K562 (cell line): ENCODE data around the gene GPATCH4. TPM values are rescaled to one million over a fixed set of nuclear protein-coding genes. Genes with fewer than 3 reads are reported as not detected.
A peak's percentile ranks its signal among the peaks of the same experiment; 100 is the strongest.

Experiments used
- BACH1 ChIP-seq: fragments of 200-800 bp; sonication (Bioruptor generic); IDR thresholded peaks from 2 replicates; pipeline ENCODE4 v1.6.1; 2016; ENCODE audit warnings: missing genetic modification characterization, missing compliant biosample characterization
- DDX20 ChIP-seq: fragments of 450-650 bp; IDR thresholded peaks from 2 replicates; pipeline ENCODE4 v1.6.1; 2016; ENCODE audit warnings: missing genetic modification characterization, low read depth, mild to moderate bottlenecking, missing compliant biosample characterization, moderate library complexity
- ETV6 ChIP-seq, 3 experiments: fragments of 150-350 bp in 1 of 3; sonication (generic) in 1 of 3; formaldehyde crosslinking in 1 of 3; IDR thresholded peaks; 2 replicates each; pipeline versions ENCODE4 v1.6.1 to v1.8.0; 2014 to 2022; ENCODE audit warnings: borderline replicate concordance in 2 of 3, low read depth in 2 of 3, antibody characterized with exemption in 1 of 3, low read length in 1 of 3, mild to moderate bottlenecking in 1 of 3, missing genetic modification reagents in 1 of 3
- GMEB1 ChIP-seq: fragments of 250-450 bp; sonication (Bioruptor Pico); IDR thresholded peaks from 2 replicates; pipeline ENCODE4 v1.4.0; 2020; ENCODE audit warnings: mild to moderate bottlenecking
- KAT7 ChIP-seq: sonication (generic); formaldehyde crosslinking; IDR thresholded peaks from 2 replicates; pipeline ENCODE4 v1.8.0; 2022; ENCODE audit warnings: missing genetic modification reagents, mild to moderate bottlenecking, borderline replicate concordance
- KAT8 ChIP-seq: fragments of 450-650 bp; IDR thresholded peaks from 2 replicates; pipeline ENCODE4 v1.6.1; 2016; ENCODE audit warnings: low read depth, mild to moderate bottlenecking
- MCM7 ChIP-seq, 2 experiments: fragments of 450-650 bp; IDR thresholded peaks; 2 replicates each; pipeline ENCODE4 v1.6.1; 2016 to 2018
- NFIX ChIP-seq: fragments of 250-450 bp; sonication (Bioruptor Pico); IDR thresholded peaks from 2 replicates; pipeline ENCODE4 v1.4.0; 2020; ENCODE audit warnings: low read depth, mild to moderate bottlenecking, moderate library complexity
- NR3C1 ChIP-seq: sonication (generic); formaldehyde crosslinking; IDR thresholded peaks from 2 replicates; pipeline ENCODE4 v1.8.1; 2022; ENCODE audit warnings: missing genetic modification reagents
- PCBP1 ChIP-seq: fragments of 200-400 bp; formaldehyde crosslinking; IDR thresholded peaks from 2 replicates; pipeline ENCODE4 v1.6.1; 2018; ENCODE audit warnings: mild to moderate bottlenecking, low read depth, low read length; ENCODE audit not compliant: poor library complexity, severe bottlenecking
- PURB ChIP-seq: sonication (generic); formaldehyde crosslinking; IDR thresholded peaks from 2 replicates; pipeline ENCODE4 v1.9.0; 2021; ENCODE audit warnings: low read depth, mild to moderate bottlenecking, missing genetic modification reagents
- SRSF3 ChIP-seq: fragments of 200-400 bp; formaldehyde crosslinking; IDR thresholded peaks from 2 replicates; pipeline ENCODE4 v1.6.1; 2016; ENCODE audit warnings: mild to moderate bottlenecking, low read length, moderate library complexity; ENCODE audit not compliant: insufficient read depth
- TARDBP ChIP-seq: fragments of 450-650 bp; IDR thresholded peaks from 2 replicates; pipeline ENCODE4 v1.6.1; 2016
- TCF7 ChIP-seq: sonication (generic); IDR thresholded peaks from 2 replicates; pipeline ENCODE4 v1.6.1; 2016; ENCODE audit warnings: antibody characterized with exemption, borderline replicate concordance
- U2AF2 ChIP-seq: fragments of 200-400 bp; formaldehyde crosslinking; optimal IDR thresholded peaks from 2 replicates; pipeline ENCODE3; 2017; ENCODE audit warnings: low read depth, mild to moderate bottlenecking, low read length
- ZBTB11 ChIP-seq, 3 experiments: fragments of 200-800 bp in 1 of 3; fragments of 250-450 bp in 1 of 3; fragments of 450-650 bp in 1 of 3; sonication (Bioruptor Pico) in 1 of 3; sonication (Bioruptor generic) in 1 of 3; formaldehyde crosslinking in 1 of 3; IDR thresholded peaks; 2 replicates each; pipeline versions ENCODE4 v1.6.1 to v1.8.0; 2016 to 2022; ENCODE audit warnings: mild to moderate bottlenecking in 2 of 3, missing genetic modification characterization in 2 of 3, missing compliant biosample characterization in 1 of 3, moderate library complexity in 1 of 3
- ZNF184 ChIP-seq: sonication (generic); formaldehyde crosslinking; IDR thresholded peaks from 2 replicates; pipeline ENCODE4 v1.5.0; 2020; ENCODE audit warnings: missing genetic modification reagents
- ZNF316 ChIP-seq: fragments of 450-650 bp; IDR thresholded peaks from 2 replicates; pipeline ENCODE4 v1.6.1; 2016
- ZNF57 ChIP-seq: fragments of 450-650 bp; formaldehyde crosslinking; IDR thresholded peaks from 2 replicates; pipeline ENCODE4 v1.4.0; 2020; ENCODE audit warnings: mild to moderate bottlenecking, moderate library complexity
- ZNF668 ChIP-seq: fragments of 250-450 bp; sonication (Bioruptor Pico); IDR thresholded peaks from 2 replicates; pipeline ENCODE4 v1.8.0; 2022; ENCODE audit warnings: mild to moderate bottlenecking, inconsistent platforms
- ZNF75A ChIP-seq: fragments of 450-650 bp; formaldehyde crosslinking; IDR thresholded peaks from 2 replicates; pipeline ENCODE4 v1.4.0; 2020; ENCODE audit warnings: mild to moderate bottlenecking
- polyA plus RNA-seq, 8 experiments: library from polyadenylated mRNA; depleted of rRNA in 4 of 8; stranded (reverse) in 5 of 8; unstranded in 3 of 8; fragments of >200 nt; fragmentation: Nextera tagmentation in 2 of 8; fragmentation: Illumina TruSeq in 1 of 8; extraction: Ambion mirVana in 2 of 8; extraction: Trizol in 1 of 8; gene quantifications; 2 replicates each; pipeline versions ENCODE4 v1.2.1 to v1.2.3, GENCODE V29; 2011 to 2014; ENCODE audit warnings: inconsistent platforms in 1 of 8, missing spikeins in 1 of 8
- total RNA-seq, 7 experiments: library from RNA; depleted of rRNA in 6 of 7; stranded (reverse); fragments of >200 nt in 6 of 7; fragmentation: Illumina TruSeq in 2 of 7; extraction: Trizol in 2 of 7; gene quantifications; 2 replicates each; pipeline versions ENCODE4 v1.2.1 to v1.2.3, GENCODE V29; 2011 to 2021; ENCODE audit warnings: low replicate concordance in 1 of 7
- TF ChIP-seq, protein P1 (sequence below): fragments of 150-350 bp; IDR thresholded peaks from 2 replicates; pipeline ENCODE4 v1.6.1; 2014; ENCODE audit warnings: low read depth, mild to moderate bottlenecking, low read length, borderline replicate concordance

GPATCH4 gene
- total and polyA plus RNA-seq, 9 of the 15 experiments (the other 6 are each of a cell fraction or from before 2014, with no cell fraction given), result 43.7 to 105 (median 76.5) TPM

GRCh38 chr1:156616463-156616862 lies 15.2 kb upstream of the GPATCH4 start (continued):
- TF ChIP-seq ZBTB11 (CRISPR knock-in tag; IDR thresholded peaks at IDR 0.05) (no peak), PCBP1 (no peak), SRSF3 (no peak), ZNF316 (no peak), ZNF57 (CRISPR knock-in tag) (no peak), NFIX (peak; percentile 96), NR3C1 (CRISPR knock-in tag) (no peak), TCF7 (no peak), KAT8 (no peak), DDX20 (no peak), BACH1 (tag) (no peak), ZNF184 (CRISPR knock-in tag) (no peak), ZNF75A (CRISPR knock-in tag) (no peak), ZNF668 (CRISPR knock-in tag) (no peak), ETV6 (IDR thresholded peaks at IDR 0.05; ENCODE audit: borderline replicate concordance in 1 of 2, low read depth in 2 of 2, low read length in 1 of 2) (no peak), ETV6 (CRISPR knock-in tag; IDR thresholded peaks at IDR 0.05; ENCODE audit: borderline replicate concordance) (no peak), GMEB1 (CRISPR knock-in tag) (no peak), KAT7 (CRISPR knock-in tag) (no peak), U2AF2 (no peak), TARDBP (peak; percentile 39; the same call in 1 of the 2 replicates), MCM7 (IDR thresholded peaks at IDR 0.05) (no peak), PURB (no peak)
- TF ChIP-seq, protein P1, sequence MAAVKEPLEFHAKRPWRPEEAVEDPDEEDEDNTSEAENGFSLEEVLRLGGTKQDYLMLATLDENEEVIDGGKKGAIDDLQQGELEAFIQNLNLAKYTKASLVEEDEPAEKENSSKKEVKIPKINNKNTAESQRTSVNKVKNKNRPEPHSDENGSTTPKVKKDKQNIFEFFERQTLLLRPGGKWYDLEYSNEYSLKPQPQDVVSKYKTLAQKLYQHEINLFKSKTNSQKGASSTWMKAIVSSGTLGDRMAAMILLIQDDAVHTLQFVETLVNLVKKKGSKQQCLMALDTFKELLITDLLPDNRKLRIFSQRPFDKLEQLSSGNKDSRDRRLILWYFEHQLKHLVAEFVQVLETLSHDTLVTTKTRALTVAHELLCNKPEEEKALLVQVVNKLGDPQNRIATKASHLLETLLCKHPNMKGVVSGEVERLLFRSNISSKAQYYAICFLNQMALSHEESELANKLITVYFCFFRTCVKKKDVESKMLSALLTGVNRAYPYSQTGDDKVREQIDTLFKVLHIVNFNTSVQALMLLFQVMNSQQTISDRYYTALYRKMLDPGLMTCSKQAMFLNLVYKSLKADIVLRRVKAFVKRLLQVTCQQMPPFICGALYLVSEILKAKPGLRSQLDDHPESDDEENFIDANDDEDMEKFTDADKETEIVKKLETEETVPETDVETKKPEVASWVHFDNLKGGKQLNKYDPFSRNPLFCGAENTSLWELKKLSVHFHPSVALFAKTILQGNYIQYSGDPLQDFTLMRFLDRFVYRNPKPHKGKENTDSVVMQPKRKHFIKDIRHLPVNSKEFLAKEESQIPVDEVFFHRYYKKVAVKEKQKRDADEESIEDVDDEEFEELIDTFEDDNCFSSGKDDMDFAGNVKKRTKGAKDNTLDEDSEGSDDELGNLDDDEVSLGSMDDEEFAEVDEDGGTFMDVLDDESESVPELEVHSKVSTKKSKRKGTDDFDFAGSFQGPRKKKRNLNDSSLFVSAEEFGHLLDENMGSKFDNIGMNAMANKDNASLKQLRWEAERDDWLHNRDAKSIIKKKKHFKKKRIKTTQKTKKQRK, result no peak
